Colonic mucosa (tissue), 4 donors: ENCODE data around the gene DDX1. TPM values are rescaled to one million over a fixed set of nuclear protein-coding genes. Genes with fewer than 3 reads are reported as not detected.

Experiments used
- DNase-seq: peaks from one replicate; pipeline ENCODE4 v3.0.0-alpha.2; 2020
- H3K27ac ChIP-seq: fragments of 200-600 bp; one replicate; pipeline ENCODE4 v1.8.0; 2021
- H3K27me3 ChIP-seq: fragments of 200-600 bp; one replicate; pipeline ENCODE4 v1.8.0; 2021
- H3K36me3 ChIP-seq: fragments of 200-600 bp; one replicate; pipeline ENCODE4 v1.8.0; 2021
- H3K4me1 ChIP-seq: fragments of 200-600 bp; one replicate; pipeline ENCODE4 v1.8.0; 2021; ENCODE audit warnings: mild to moderate bottlenecking
- H3K4me3 ChIP-seq: fragments of 200-600 bp; one replicate; pipeline ENCODE4 v1.8.0; 2021
- H3K9ac ChIP-seq, 2 donors: one replicate each; pipeline ENCODE4 v1.7.0; 2013; ENCODE audit warnings: control low read depth in 2 of 2, low read depth in 2 of 2, low read length in 2 of 2
- H3K9me3 ChIP-seq: fragments of 200-600 bp; one replicate; pipeline ENCODE4 v1.8.0; 2021
- CTCF ChIP-seq: fragments of 200-600 bp; IDR thresholded peaks from one replicate; pipeline ENCODE4 v1.8.0; 2022; ENCODE audit warnings: antibody characterized with exemption, mild to moderate bottlenecking
- intact Hi-C: fragments of 100-400 bp; cut with DNase I; formaldehyde crosslinking; loops from one replicate; pipeline ENCODE4 v1.14.1; 2022
- total RNA-seq, 2 donors: library from RNA; stranded (reverse); fragmentation: NEBNext Ultra II Directional in 1 of 2; extraction: Animal tissue kit (Norgen Biotek cat#: 25700) in 1 of 2; gene quantifications; one replicate each; pipeline ENCODE4 v1.2.1, GENCODE V29; 2021
- donor health status: healthy.
- donor health status: DM: no; HTN: no; CAD: no.
- donor health status: DM: no; HTN: no; CAD: no.

Gene DDX1
- total RNA-seq, 2 donors from 2014 or later: 71.6 to 91.3 TPM

- no peak for DNase-seq
- H3K4me3 ChIP-seq: no peak overlapping the region
- no peak overlapping the region for H3K27ac ChIP-seq
- no peaks in the 10 kb centered on the region for H3K4me1 ChIP-seq
- no peak overlapping the region for H3K9ac ChIP-seq
- TF ChIP-seq CTCF: no peak
- intact Hi-C loops: no loop called here
- H3K36me3 ChIP-seq: no peaks in the 10 kb centered on the region
- no peaks in the 10 kb centered on the region for H3K27me3 ChIP-seq
- no peaks in the 10 kb centered on the region for H3K9me3 ChIP-seq
Measured at GRCh38 chr2:15642011-15642814, 50.5 kb downstream of the DDX1 start.

DNA sequence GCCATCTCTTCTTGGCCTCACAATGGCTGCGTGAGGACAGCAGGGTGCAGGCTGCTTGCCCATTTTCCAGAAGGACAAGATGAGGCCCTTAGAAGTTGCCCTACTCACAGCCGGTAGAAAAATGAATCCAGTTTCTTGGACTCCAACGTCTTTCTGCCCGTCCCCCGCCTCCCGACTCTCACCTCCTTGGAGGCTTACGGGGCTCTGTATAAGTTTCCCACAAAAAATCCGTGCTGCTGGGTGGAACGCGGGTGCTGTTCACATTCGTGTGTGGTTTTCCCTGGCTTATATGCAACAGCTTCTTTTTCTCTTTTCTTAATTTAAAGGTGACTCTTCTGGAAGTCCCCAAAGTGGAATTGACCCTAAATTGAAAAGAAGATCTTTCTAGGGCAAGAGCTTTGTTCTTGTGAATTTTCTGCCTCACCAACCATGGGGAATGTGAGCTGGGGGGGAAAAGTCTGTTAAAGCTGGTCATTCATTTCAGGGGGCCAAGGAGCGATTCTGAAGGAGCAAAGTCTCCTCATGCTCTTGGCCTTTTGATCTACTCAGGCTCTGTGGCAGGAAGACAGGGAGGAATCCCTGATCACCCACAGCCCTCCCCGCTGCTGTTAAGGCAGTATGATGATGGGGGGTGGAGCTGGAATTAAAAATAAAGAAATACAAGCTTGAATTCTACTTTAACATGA lies 51.3 kb downstream of the DDX1 start:
- H3K27me3 ChIP-seq: no peaks in the 10 kb centered on the region
- H3K36me3 ChIP-seq: no peaks in the 10 kb centered on the region
- no peak overlapping the region for H3K27ac ChIP-seq
- no peak overlapping the region for H3K4me3 ChIP-seq
- no peak for TF ChIP-seq CTCF
- no peaks in the 10 kb centered on the region for H3K4me1 ChIP-seq
- DNase-seq: no peak
- intact Hi-C loops: no loop called here
- no peaks in the 10 kb centered on the region for H3K9me3 ChIP-seq
- H3K9ac ChIP-seq: no peak overlapping the region

DNA sequence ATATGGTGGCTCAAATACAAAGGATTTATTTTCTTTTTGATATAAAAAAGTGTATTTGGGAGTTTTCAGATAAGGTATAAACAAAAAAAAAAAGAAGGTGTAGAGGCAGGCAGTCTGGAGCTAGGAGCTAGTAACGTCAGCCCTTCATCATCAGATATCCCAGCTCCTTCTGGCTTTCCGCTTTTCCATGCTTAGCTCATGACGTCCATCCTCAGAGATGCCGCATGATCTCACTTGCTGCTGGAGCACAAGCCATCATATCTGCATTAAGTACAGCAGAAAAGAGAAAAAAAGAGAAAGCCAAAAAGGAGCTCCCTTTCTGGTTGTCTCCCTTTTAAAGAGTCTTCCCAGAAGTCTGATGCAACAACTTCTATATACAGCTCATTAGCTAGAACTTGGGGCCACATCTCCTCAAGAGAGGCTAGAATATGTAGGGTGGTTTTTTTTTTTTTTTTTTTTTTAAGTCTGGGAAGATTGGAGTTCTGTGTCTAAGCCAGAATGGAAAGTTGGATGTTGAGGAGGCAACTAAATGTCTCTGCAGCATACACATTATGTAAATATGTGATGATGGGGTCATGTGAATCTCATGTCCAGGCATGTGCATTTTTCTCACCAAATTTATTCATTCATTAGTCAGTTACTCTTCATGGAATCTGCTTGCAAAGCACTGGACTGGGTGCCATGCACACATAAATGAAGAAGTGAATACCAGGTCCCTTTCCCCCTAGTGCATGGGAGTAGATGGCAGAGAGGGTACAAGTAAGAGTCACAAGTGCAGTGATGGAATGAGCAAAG lies 52.3 kb downstream of the DDX1 start:
- H3K36me3 ChIP-seq: no peaks in the 10 kb centered on the region

DNA sequence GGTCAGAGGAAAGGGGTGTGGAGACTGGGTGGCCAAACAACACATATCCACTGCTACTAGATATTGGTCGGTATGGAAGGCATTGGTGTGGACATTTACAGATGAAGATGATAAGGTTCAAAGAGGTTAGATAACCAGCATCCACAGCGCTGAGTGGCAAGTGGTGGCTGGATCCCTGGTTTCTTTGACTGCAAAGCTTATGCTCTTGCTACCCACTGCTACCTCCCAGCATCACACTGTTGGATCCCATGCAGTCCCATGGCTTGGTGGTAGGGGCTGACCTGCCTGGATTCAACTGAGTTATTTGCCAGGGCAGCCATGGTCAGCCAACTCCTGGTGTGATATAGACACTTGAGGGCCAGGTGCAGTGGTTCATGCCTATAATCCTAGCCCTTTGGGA lies 53.6 kb downstream of the DDX1 start:
- Histone ChIP-seq H3K9me3 (no peaks in the 10 kb centered on the region), H3K4me1 (no peaks in the 10 kb centered on the region), H3K36me3 (no peaks in the 10 kb centered on the region), H3K27me3 (no peaks in the 10 kb centered on the region), H3K4me3 (no peak overlapping the region), H3K27ac (no peak overlapping the region), H3K9ac (no peak overlapping the region)
- TF ChIP-seq CTCF: no peak
- intact Hi-C loops: no loop called here
- no peak for DNase-seq

More for the DNA sequence above, 52.3 kb downstream of the DDX1 start:
- Histone ChIP-seq H3K27ac (no peak overlapping the region), H3K9ac (no peak overlapping the region), H3K4me3 (no peak overlapping the region), H3K4me1 (no peaks in the 10 kb centered on the region), H3K9me3 (no peaks in the 10 kb centered on the region), H3K27me3 (no peaks in the 10 kb centered on the region)
- TF ChIP-seq CTCF: no peak
- intact Hi-C loops: no loop called here
- DNase-seq: no peak

- H3K36me3 ChIP-seq: no peaks in the 10 kb centered on the region
- H3K27me3 ChIP-seq: no peaks in the 10 kb centered on the region
- no peak overlapping the region for H3K9ac ChIP-seq
- no peak overlapping the region for H3K27ac ChIP-seq
- H3K9me3 ChIP-seq: no peaks in the 10 kb centered on the region
- H3K4me1 ChIP-seq: no peaks in the 10 kb centered on the region
- TF ChIP-seq CTCF: no peak
- H3K4me3 ChIP-seq: no peak overlapping the region
- DNase-seq: no peak
- intact Hi-C loops: no loop called here
Measured at GRCh38 chr2:15645720-15646385, 54.2 kb downstream of the DDX1 start.
